ENCODE measurements around the gene FAXDC2. TPM values are rescaled to one million over a fixed set of nuclear protein-coding genes. Genes with fewer than 3 reads are reported as not detected.

The FAXDC2 gene
- total and polyA plus RNA-seq, 10 of the 15 experiments (the other 5 are each of a cell fraction or from before 2014, with no cell fraction given), result 0.13 to 1.8 (median 0.35) TPM

GRCh38 chr5:154873791-154874331, 23.5 kb upstream of the FAXDC2 start (continued):
- TF ChIP-seq HSF1 (IDR thresholded peaks at IDR 0.05; ENCODE audit: low read depth, low read length), result no peak

- Histone ChIP-seq H3K9me3 (replicated peaks; ENCODE audit: control insufficient read depth, insufficient read depth, low read length) (no peaks in the 10 kb centered on the region), H3K79me2 (ENCODE audit: control insufficient read depth, insufficient read depth, low read length) (no peaks in the 10 kb centered on the region), H3K4me3 (no peak overlapping the region), H3K27ac (ENCODE audit: control insufficient read depth, insufficient read depth) (no peak overlapping the region), H4K20me1 (ENCODE audit: control insufficient read depth, insufficient read depth) (no peaks in the 10 kb centered on the region), H2AFZ (ENCODE audit: control insufficient read depth, low read depth, low read length) (no peak overlapping the region), H3K4me1 (ENCODE audit: control insufficient read depth, insufficient read depth, low read length) (no peaks in the 10 kb centered on the region), H3K9ac (ENCODE audit: control insufficient read depth, insufficient read depth, low read length) (no peak overlapping the region), H3K27me3 (replicated peaks in 1 of 2; ENCODE audit: control insufficient read depth in 2 of 2, insufficient read depth in 2 of 2, low read length in 1 of 2) (no peaks in the 10 kb centered on the region), H3K36me3 (ENCODE audit: control insufficient read depth in 2 of 2, insufficient read depth in 2 of 2, low read length in 1 of 2) (peaks cover 6 to 33% of the 10 kb centered on the region in 2 experiments), H3K4me2 (ENCODE audit: control insufficient read depth, insufficient read depth) (no peak overlapping the region)
- DNase-seq (ENCODE audit: low read depth, low spot score) (no peak), ATAC-seq (no peak), FAIRE-seq (no peak)
- CTCF ChIA-PET, result interaction anchor here (0.6 kb wide), 1 partner anchor 446 kb away, joined by 3 read pairs; no protein-coding TSS in a partner anchor
- 93% methylated on average over 4 of the region's 4 CpGs for WGBS (ENCODE audit: insufficient coverage, insufficient replicate concordance, low lambda C conversion rate, missing lambda C conversion rate)
- in situ Hi-C loops (cut with MboI), result no loop called here
- RAD21 ChIA-PET (ENCODE audit: unreplicated experiment), result no interaction called here
- POLR2A ChIA-PET, result interaction anchor here (1.5 kb wide), 1 partner anchor 14 kb away, joined by 4 read pairs; no protein-coding TSS in a partner anchor
- no TSS peak for BruUV-seq (replicated peaks)
- intact Hi-C loops (cut with micrococcal nuclease; ENCODE audit: unreplicated experiment), result no loop called here
- SMC1A ChIA-PET (ENCODE audit: uncharacterized antibody, unreplicated experiment), result interaction anchor here (1.2 to 1.7 kb wide), 2 partner anchors 9 to 12 kb away, joined by 3 to 4 read pairs; no protein-coding TSS in a partner anchor
- TF ChIP-seq MTA2 (IDR thresholded peaks at IDR 0.05; ENCODE audit: low read depth) (no peak), ZBTB4 (CRISPR knock-in tag; IDR thresholded peaks at IDR 0.05) (no peak), CBFB (IDR thresholded peaks at IDR 0.05; ENCODE audit: low read depth) (no peak), TCF12 (IDR thresholded peaks at IDR 0.05; ENCODE audit: low read depth, low read length) (no peak), ZNF384 (IDR thresholded peaks at IDR 0.05; ENCODE audit: borderline replicate concordance, low read depth, low read length) (no peak), ZNF622 (IDR thresholded peaks at IDR 0.05) (no peak), MLLT1 (IDR thresholded peaks at IDR 0.05) (no peak), BRCA1 (IDR thresholded peaks at IDR 0.05; ENCODE audit: low read depth, low read length) (no peak), E2F4 (IDR thresholded peaks at IDR 0.05; ENCODE audit: low read depth, low read length) (no peak), REST (IDR thresholded peaks at IDR 0.05; ENCODE audit: low read depth, low read length) (no peak)
These were observed 21.3 kb upstream of the FAXDC2 start for GRCh38 chr5:154871734-154872133.
